ENCODE results near the gene DLG2. TPM values are rescaled to one million over a fixed set of nuclear protein-coding genes. Genes with fewer than 3 reads are reported as not detected.

DLG2 gene
- total RNA-seq, 1 experiment from 2014 or later, result 17.5 TPM

DNA sequence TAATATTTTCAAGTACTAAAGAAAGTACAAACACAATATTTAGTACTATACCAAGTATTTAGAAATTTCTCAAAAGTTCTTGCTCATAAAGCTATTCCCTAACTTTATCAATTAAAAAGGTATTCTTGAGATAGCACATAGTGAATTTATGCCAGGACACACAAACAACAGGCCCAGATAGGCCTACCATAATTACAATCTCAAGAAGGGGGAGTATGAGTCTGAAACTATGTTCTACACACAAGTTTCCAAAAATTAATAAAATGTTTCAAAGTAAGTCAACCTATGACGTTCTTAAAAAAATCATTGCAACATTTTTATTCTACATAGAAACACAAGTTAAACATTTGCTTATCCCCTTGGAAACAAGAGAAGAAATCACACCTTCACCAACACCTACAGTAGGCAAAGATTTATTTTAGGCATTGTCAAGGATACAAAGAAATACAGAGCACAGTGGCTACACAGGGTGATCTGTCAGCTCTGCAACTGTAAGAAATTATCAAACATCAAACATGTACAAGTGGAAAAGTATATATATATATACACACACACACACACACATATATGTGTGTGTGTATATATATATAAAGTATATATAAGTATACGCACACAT lies 1497.1 kb downstream of the DLG2 start:
- H3K4me1 Mint-ChIP-seq, result peaks cover 3% of the 10 kb centered on the region; the same call in 1 of the 2 replicates
- H3K36me3 Mint-ChIP-seq, result no peaks in the 10 kb centered on the region
- TF ChIP-seq, protein P1, sequence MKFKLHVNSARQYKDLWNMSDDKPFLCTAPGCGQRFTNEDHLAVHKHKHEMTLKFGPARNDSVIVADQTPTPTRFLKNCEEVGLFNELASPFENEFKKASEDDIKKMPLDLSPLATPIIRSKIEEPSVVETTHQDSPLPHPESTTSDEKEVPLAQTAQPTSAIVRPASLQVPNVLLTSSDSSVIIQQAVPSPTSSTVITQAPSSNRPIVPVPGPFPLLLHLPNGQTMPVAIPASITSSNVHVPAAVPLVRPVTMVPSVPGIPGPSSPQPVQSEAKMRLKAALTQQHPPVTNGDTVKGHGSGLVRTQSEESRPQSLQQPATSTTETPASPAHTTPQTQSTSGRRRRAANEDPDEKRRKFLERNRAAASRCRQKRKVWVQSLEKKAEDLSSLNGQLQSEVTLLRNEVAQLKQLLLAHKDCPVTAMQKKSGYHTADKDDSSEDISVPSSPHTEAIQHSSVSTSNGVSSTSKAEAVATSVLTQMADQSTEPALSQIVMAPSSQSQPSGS (CRISPR knock-in tag; IDR thresholded peaks at IDR 0.05; ENCODE audit: borderline replicate concordance, low read depth), result no peak
- TF ChIP-seq NFATC4 (CRISPR knock-in tag; IDR thresholded peaks at IDR 0.05) (no peak), OVOL2 (CRISPR knock-in tag; IDR thresholded peaks at IDR 0.05; ENCODE audit: borderline replicate concordance) (no peak), ESRRA (CRISPR knock-in tag; IDR thresholded peaks at IDR 0.05; ENCODE audit: borderline replicate concordance) (no peak), ZNF219 (CRISPR knock-in tag; IDR thresholded peaks at IDR 0.05; ENCODE audit: borderline replicate concordance) (no peak), MXD4 (CRISPR knock-in tag; IDR thresholded peaks at IDR 0.05; ENCODE audit: borderline replicate concordance) (no peak), ETV6 (CRISPR knock-in tag; IDR thresholded peaks at IDR 0.05) (no peak), NR3C1 (CRISPR knock-in tag; conservative IDR thresholded peaks at IDR 0.05; ENCODE audit: low read depth) (no peak), KAT7 (CRISPR knock-in tag; IDR thresholded peaks at IDR 0.05; ENCODE audit: borderline replicate concordance) (no peak), ZNF396 (CRISPR knock-in tag; IDR thresholded peaks at IDR 0.05; ENCODE audit: borderline replicate concordance) (no peak), FOXJ3 (CRISPR knock-in tag; IDR thresholded peaks at IDR 0.05; ENCODE audit: borderline replicate concordance) (no peak), TP53 (CRISPR knock-in tag; IDR thresholded peaks at IDR 0.05) (no peak), NFE2L1 (CRISPR knock-in tag; IDR thresholded peaks at IDR 0.05) (no peak)
- TF ChIP-seq, protein P2, sequence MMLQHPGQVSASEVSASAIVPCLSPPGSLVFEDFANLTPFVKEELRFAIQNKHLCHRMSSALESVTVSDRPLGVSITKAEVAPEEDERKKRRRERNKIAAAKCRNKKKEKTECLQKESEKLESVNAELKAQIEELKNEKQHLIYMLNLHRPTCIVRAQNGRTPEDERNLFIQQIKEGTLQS (CRISPR knock-in tag; conservative IDR thresholded peaks at IDR 0.05), result no peak
- TF ChIP-seq, protein P3, sequence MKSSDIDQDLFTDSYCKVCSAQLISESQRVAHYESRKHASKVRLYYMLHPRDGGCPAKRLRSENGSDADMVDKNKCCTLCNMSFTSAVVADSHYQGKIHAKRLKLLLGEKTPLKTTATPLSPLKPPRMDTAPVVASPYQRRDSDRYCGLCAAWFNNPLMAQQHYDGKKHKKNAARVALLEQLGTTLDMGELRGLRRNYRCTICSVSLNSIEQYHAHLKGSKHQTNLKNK (CRISPR knock-in tag; IDR thresholded peaks at IDR 0.05), result no peak
- TF ChIP-seq, protein P4, sequence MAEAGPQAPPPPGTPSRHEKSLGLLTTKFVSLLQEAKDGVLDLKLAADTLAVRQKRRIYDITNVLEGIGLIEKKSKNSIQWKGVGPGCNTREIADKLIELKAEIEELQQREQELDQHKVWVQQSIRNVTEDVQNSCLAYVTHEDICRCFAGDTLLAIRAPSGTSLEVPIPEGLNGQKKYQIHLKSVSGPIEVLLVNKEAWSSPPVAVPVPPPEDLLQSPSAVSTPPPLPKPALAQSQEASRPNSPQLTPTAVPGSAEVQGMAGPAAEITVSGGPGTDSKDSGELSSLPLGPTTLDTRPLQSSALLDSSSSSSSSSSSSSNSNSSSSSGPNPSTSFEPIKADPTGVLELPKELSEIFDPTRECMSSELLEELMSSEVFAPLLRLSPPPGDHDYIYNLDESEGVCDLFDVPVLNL (CRISPR knock-in tag; IDR thresholded peaks at IDR 0.05; ENCODE audit: borderline replicate concordance, low read depth), result no peak
- TF ChIP-seq, protein P5, sequence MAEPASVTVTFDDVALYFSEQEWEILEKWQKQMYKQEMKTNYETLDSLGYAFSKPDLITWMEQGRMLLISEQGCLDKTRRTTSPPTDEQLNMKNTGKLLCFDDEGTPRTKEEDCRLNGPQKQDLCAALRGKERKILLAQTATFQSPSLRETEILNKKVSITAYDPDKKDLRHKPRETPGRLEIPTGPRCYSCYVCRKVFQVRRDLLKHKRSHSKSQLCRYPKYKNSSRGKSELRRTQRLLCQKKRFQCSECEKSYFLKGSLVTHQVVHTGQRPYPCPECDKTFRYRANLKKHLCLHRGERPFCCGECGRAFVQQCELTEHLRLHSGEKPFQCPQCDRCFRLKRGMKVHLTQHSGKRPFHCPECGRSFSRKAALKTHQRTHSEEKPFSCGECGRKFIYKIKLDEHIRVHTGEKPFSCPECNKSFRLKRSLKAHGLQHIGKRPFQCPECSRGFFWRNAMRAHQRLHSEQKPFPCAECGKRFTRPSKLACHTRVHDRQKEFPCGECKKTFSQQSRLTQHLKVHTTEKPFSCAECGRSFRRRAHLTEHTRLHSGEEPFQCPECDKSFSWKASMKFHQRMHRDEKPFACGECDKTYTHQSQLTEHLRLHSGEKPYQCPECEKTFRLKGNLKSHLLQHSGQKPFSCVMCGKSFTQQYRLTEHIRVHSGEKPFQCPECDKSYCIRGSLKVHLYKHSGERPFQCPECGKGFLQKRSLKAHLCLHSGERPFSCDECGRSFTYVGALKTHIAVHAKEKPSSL (CRISPR knock-in tag; conservative IDR thresholded peaks at IDR 0.05), result no peak
- TF ChIP-seq, protein P6, sequence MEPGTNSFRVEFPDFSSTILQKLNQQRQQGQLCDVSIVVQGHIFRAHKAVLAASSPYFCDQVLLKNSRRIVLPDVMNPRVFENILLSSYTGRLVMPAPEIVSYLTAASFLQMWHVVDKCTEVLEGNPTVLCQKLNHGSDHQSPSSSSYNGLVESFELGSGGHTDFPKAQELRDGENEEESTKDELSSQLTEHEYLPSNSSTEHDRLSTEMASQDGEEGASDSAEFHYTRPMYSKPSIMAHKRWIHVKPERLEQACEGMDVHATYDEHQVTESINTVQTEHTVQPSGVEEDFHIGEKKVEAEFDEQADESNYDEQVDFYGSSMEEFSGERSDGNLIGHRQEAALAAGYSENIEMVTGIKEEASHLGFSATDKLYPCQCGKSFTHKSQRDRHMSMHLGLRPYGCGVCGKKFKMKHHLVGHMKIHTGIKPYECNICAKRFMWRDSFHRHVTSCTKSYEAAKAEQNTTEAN (CRISPR knock-in tag; IDR thresholded peaks at IDR 0.05), result no peak
- TF ChIP-seq, protein P7, sequence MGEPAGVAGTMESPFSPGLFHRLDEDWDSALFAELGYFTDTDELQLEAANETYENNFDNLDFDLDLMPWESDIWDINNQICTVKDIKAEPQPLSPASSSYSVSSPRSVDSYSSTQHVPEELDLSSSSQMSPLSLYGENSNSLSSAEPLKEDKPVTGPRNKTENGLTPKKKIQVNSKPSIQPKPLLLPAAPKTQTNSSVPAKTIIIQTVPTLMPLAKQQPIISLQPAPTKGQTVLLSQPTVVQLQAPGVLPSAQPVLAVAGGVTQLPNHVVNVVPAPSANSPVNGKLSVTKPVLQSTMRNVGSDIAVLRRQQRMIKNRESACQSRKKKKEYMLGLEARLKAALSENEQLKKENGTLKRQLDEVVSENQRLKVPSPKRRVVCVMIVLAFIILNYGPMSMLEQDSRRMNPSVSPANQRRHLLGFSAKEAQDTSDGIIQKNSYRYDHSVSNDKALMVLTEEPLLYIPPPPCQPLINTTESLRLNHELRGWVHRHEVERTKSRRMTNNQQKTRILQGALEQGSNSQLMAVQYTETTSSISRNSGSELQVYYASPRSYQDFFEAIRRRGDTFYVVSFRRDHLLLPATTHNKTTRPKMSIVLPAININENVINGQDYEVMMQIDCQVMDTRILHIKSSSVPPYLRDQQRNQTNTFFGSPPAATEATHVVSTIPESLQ (CRISPR knock-in tag; IDR thresholded peaks at IDR 0.05), result no peak
- TF ChIP-seq, protein P8, sequence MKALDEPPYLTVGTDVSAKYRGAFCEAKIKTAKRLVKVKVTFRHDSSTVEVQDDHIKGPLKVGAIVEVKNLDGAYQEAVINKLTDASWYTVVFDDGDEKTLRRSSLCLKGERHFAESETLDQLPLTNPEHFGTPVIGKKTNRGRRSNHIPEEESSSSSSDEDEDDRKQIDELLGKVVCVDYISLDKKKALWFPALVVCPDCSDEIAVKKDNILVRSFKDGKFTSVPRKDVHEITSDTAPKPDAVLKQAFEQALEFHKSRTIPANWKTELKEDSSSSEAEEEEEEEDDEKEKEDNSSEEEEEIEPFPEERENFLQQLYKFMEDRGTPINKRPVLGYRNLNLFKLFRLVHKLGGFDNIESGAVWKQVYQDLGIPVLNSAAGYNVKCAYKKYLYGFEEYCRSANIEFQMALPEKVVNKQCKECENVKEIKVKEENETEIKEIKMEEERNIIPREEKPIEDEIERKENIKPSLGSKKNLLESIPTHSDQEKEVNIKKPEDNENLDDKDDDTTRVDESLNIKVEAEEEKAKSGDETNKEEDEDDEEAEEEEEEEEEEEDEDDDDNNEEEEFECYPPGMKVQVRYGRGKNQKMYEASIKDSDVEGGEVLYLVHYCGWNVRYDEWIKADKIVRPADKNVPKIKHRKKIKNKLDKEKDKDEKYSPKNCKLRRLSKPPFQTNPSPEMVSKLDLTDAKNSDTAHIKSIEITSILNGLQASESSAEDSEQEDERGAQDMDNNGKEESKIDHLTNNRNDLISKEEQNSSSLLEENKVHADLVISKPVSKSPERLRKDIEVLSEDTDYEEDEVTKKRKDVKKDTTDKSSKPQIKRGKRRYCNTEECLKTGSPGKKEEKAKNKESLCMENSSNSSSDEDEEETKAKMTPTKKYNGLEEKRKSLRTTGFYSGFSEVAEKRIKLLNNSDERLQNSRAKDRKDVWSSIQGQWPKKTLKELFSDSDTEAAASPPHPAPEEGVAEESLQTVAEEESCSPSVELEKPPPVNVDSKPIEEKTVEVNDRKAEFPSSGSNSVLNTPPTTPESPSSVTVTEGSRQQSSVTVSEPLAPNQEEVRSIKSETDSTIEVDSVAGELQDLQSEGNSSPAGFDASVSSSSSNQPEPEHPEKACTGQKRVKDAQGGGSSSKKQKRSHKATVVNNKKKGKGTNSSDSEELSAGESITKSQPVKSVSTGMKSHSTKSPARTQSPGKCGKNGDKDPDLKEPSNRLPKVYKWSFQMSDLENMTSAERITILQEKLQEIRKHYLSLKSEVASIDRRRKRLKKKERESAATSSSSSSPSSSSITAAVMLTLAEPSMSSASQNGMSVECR (CRISPR knock-in tag; IDR thresholded peaks at IDR 0.05; ENCODE audit: borderline replicate concordance), result no peak
- no peak for DNase-seq (ENCODE audit: low spot score)
- H3K27me3 Mint-ChIP-seq (ENCODE audit: low read depth), result no peaks in the 10 kb centered on the region
- CTCF ChIA-PET, result no interaction called here
- H3K4me3 Mint-ChIP-seq, result no peak overlapping the region
- POLR2A ChIA-PET, result no interaction called here
- no peaks in the 10 kb centered on the region for H3K9me3 Mint-ChIP-seq
- no peak for ATAC-seq
- H3K27ac Mint-ChIP-seq, result no peak overlapping the region

Data from WTC11 (cell line).